Measurements from ENCODE around the gene ABCC4.

- TF ChIP-seq, protein P1, sequence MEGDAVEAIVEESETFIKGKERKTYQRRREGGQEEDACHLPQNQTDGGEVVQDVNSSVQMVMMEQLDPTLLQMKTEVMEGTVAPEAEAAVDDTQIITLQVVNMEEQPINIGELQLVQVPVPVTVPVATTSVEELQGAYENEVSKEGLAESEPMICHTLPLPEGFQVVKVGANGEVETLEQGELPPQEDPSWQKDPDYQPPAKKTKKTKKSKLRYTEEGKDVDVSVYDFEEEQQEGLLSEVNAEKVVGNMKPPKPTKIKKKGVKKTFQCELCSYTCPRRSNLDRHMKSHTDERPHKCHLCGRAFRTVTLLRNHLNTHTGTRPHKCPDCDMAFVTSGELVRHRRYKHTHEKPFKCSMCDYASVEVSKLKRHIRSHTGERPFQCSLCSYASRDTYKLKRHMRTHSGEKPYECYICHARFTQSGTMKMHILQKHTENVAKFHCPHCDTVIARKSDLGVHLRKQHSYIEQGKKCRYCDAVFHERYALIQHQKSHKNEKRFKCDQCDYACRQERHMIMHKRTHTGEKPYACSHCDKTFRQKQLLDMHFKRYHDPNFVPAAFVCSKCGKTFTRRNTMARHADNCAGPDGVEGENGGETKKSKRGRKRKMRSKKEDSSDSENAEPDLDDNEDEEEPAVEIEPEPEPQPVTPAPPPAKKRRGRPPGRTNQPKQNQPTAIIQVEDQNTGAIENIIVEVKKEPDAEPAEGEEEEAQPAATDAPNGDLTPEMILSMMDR (conservative IDR thresholded peaks at IDR 0.05; ENCODE audit: low read depth in 2 of 2) = no peak
- TF ChIP-seq POLR2AphosphoS5 (IDR thresholded peaks at IDR 0.05; ENCODE audit: low read depth) (no peak), NANOG (IDR thresholded peaks at IDR 0.05; ENCODE audit: borderline replicate concordance) (no peak), EZH2 (IDR thresholded peaks at IDR 0.05; ENCODE audit: low read depth, unreplicated experiment) (no peak), CREB1 (CRISPR knock-in tag; IDR thresholded peaks at IDR 0.05; ENCODE audit: low read depth) (no peak), EZH2phosphoT487 (IDR thresholded peaks at IDR 0.05; ENCODE audit: unreplicated experiment) (no peak), ZNF114 (CRISPR knock-in tag; IDR thresholded peaks at IDR 0.05) (no peak), ZNF331 (CRISPR knock-in tag; IDR thresholded peaks at IDR 0.05; ENCODE audit: low read depth) (no peak), JUNB (IDR thresholded peaks at IDR 0.05; ENCODE audit: unreplicated experiment) (no peak), ETS1 (IDR thresholded peaks at IDR 0.05) (no peak)
- TF ChIP-seq, protein P2, sequence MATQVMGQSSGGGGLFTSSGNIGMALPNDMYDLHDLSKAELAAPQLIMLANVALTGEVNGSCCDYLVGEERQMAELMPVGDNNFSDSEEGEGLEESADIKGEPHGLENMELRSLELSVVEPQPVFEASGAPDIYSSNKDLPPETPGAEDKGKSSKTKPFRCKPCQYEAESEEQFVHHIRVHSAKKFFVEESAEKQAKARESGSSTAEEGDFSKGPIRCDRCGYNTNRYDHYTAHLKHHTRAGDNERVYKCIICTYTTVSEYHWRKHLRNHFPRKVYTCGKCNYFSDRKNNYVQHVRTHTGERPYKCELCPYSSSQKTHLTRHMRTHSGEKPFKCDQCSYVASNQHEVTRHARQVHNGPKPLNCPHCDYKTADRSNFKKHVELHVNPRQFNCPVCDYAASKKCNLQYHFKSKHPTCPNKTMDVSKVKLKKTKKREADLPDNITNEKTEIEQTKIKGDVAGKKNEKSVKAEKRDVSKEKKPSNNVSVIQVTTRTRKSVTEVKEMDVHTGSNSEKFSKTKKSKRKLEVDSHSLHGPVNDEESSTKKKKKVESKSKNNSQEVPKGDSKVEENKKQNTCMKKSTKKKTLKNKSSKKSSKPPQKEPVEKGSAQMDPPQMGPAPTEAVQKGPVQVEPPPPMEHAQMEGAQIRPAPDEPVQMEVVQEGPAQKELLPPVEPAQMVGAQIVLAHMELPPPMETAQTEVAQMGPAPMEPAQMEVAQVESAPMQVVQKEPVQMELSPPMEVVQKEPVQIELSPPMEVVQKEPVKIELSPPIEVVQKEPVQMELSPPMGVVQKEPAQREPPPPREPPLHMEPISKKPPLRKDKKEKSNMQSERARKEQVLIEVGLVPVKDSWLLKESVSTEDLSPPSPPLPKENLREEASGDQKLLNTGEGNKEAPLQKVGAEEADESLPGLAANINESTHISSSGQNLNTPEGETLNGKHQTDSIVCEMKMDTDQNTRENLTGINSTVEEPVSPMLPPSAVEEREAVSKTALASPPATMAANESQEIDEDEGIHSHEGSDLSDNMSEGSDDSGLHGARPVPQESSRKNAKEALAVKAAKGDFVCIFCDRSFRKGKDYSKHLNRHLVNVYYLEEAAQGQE (IDR thresholded peaks at IDR 0.05; ENCODE audit: unreplicated experiment) = no peak
Observed at GRCh38 chr13:94993616-94994015, 307.6 kb downstream of the ABCC4 start.
